Measurements from ENCODE around the gene CDH23.

DNA sequence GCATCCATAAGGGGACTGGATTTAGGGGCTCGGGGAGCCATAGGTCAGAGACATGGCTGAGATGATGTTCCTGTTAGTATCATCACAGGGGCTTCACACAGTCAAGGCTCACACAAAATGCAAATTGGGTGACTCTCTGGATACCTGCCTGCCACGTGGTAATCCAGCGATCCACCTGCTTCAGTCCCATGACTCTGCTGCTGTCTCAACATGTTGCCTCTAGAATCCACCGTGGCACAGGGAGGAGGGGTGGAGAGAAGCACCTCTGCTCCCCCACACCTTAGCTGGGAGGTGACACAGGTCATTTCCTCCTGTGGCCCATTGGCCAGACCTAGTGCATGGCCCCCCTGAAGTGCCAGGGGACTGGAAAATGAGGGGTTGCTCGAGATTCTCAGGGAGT, 83.1 kb downstream of the CDH23 start:
- TF ChIP-seq, protein P1, sequence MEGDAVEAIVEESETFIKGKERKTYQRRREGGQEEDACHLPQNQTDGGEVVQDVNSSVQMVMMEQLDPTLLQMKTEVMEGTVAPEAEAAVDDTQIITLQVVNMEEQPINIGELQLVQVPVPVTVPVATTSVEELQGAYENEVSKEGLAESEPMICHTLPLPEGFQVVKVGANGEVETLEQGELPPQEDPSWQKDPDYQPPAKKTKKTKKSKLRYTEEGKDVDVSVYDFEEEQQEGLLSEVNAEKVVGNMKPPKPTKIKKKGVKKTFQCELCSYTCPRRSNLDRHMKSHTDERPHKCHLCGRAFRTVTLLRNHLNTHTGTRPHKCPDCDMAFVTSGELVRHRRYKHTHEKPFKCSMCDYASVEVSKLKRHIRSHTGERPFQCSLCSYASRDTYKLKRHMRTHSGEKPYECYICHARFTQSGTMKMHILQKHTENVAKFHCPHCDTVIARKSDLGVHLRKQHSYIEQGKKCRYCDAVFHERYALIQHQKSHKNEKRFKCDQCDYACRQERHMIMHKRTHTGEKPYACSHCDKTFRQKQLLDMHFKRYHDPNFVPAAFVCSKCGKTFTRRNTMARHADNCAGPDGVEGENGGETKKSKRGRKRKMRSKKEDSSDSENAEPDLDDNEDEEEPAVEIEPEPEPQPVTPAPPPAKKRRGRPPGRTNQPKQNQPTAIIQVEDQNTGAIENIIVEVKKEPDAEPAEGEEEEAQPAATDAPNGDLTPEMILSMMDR (IDR thresholded peaks at IDR 0.05 in 8 of 11, conservative IDR thresholded peaks at IDR 0.05 in 3 of 11), result no peak
- TF ChIP-seq POLR2A (IDR thresholded peaks at IDR 0.05) (no peak), POLR2AphosphoS5 (IDR thresholded peaks at IDR 0.05) (no peak)
